Measurements from ENCODE around the gene PHKG2.

PHKG2 gene

GRCh38 chr16:30758988-30759491, 10.8 kb downstream of the PHKG2 start:
- DNase-seq = no peak

DNA sequence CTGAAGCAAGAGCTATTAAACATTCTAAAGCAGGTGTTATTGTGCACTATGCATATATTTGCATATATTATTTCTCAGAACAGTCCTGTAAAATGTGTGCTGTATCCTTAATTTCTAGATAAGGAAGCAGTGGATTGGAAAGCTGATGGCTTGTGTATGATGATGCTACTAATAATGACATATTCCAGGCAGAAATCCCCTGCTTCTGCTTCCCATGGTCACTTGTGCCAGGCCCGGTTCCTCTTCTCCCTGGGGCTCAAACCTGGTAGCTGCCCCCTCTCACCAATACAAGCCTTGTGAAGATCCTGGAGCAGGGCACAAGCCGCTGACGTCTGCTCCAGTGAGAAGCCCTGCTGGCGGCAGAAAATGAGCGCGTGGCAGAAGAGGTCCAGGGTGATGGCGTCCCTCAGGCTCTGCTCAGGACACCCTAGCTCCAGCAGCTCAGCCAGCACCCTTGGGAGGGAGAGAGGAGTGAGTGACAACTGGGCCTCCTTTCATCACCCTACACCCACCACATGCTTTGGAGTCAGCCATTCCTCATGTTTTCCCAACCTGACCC, 11.9 kb downstream of the PHKG2 start:
- DNase-seq = no peak

GRCh38 chr16:30760577-30761426, 12.6 kb downstream of the PHKG2 start:
- DNase-seq = no peak

DNA sequence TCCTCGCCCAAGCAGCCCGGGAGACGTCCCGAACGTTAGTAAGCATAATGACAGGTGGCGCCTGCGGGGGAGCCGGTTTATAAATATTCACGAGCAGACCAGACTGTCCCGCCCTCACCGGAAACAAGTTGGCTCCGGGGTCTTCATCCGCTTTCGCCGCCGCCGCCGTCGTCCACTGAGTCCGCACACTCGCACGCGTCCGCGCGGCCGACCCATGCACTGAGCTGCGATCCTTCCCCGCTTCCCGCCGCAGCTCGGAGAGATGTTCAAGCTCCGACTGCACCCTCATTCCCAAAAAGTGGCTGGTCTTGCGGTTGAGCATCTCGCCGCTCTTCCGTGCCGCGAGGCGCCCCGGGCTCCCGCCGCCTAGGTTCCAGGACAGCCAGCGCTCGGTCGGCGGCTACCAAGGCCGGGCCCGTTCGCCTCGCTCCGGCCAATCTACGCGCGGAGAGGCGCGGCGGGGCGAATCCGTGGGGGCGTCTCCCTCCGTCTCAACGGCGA, 13.3 kb downstream of the PHKG2 start:
- DNase-seq = no peak

GRCh38 chr16:30761928-30762902, 14.0 kb downstream of the PHKG2 start, which contains the start of the genes CFAP119 and RNF40:
CFAP119 (minus strand) TSS chr16:30762062; CDS start chr16:30761748, 314 bp downstream.
RNF40 (plus strand) TSS chr16:30762322; CDS start chr16:30762546, 224 bp downstream.
- DNase-seq = peak; percentile 94

GRCh38 chr16:30762991-30763725, 14.9 kb downstream of the PHKG2 start:
- DNase-seq = no peak

DNA sequence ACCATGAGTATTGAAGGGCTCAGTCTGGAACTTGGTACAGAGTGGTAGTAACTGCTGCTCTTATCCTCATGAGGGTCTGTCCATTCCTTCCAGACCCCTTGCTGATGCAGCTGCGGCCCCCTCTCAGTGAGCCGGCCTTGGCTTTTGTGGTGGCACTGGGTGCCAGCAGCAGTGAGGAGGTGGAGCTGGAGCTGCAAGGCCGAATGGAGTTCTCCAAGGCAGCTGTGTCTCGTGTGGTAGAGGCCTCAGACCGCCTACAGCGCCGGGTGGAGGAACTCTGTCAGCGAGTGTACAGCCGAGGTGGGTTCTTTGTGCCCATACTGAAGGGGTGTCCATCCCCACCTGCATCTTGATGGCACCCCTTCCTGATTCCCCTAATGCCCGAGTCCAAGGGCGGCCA, 15.9 kb downstream of the PHKG2 start:
- no peak for DNase-seq

DNA sequence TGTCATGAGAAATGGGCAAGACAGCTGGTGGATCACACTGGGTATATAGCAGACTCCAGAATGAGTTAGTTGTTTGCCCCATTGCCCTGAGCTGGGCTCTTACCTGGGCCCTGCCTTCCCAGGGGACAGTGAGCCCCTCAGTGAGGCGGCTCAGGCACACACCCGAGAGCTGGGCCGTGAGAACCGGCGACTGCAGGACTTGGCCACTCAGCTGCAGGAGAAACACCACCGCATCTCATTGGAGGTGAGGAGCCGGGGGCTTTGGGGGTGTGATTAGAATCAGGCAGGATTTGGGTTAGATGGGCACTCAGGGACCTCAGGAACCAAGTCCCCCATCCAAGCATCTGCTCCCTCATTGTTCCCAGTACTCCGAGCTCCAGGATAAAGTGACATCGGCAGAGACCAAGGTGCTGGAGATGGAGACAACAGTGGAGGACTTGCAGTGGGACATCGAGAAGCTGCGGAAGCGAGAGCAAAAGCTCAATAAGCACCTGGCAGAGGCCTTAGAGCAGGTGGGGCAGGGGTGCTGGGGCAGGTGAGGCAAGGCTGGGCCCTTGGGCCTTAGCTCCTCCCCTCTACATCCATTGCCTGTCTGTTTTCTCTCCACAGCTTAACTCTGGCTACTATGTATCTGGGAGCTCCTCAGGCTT, 16.7 kb downstream of the PHKG2 start:
- no peak for DNase-seq

- DNase-seq = no peak
These were observed 18.1 kb downstream of the PHKG2 start for GRCh38 chr16:30766206-30766932.

- DNase-seq = no peak
These were observed 18.7 kb downstream of the PHKG2 start for GRCh38 chr16:30766933-30767284.

- no peak for DNase-seq
These were observed 19.7 kb downstream of the PHKG2 start for GRCh38 chr16:30767767-30768465.

DNA sequence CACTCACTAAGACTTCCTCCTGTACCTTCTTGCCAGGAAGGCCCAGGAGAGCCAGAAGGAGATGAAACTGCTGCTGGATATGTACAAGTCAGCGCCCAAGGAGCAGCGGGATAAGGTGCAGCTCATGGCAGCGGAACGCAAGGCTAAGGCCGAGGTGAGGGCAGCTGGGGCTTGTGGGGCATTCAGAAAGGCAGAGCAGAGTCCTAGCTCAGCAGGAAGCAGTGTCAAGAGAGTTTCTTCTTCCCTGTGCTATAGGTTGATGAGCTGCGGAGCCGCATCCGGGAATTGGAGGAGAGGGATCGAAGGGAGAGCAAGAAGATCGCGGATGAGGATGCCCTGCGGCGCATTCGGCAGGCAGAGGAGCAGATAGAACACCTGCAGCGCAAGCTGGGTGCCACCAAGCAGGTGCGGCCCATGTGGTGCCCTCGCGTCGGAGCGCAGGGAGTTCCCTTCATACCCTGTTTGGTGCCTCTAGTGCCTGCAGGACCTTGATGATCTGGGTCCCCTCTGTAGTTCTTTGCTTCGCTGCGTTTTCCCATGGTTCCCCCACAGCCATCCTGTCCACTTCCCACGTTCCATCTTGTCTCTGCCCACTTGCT, 20.5 kb downstream of the PHKG2 start:
- no peak for DNase-seq

DNA sequence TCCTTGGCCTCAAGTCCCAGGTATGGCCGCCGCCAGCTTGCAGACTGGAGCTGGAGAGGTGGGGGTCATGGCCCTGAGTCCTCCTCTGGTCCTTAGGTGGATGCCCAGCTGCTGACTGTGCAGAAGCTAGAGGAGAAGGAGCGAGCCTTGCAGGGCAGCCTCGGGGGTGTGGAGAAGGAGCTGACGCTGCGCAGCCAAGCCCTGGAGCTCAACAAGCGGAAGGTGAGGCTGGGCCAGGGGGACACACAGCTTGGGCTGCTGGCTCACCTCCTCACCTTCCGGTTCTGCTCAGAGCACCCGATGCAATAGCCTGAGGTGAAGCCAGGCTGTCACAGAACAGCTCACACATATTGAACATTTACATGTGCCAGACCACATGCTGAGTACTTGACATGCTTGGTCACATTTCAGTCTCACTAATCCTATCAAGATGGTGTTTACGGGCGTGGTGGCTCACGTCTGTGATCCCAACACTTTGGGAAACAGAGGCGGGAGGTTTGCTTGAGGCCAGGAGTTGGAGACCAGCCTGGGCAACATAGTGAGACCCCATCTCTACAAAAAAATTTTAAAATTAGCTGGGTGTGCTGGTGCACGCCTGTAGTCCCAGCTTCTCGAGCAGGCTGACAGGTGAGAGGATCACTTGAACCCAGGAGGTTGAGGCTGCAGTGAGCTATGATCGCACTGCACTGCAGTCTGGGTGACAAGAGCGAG, 21.3 kb downstream of the PHKG2 start:
- DNase-seq = no peak

- no peak for DNase-seq
These were observed 23.5 kb downstream of the PHKG2 start for GRCh38 chr16:30771726-30772125.

DNA sequence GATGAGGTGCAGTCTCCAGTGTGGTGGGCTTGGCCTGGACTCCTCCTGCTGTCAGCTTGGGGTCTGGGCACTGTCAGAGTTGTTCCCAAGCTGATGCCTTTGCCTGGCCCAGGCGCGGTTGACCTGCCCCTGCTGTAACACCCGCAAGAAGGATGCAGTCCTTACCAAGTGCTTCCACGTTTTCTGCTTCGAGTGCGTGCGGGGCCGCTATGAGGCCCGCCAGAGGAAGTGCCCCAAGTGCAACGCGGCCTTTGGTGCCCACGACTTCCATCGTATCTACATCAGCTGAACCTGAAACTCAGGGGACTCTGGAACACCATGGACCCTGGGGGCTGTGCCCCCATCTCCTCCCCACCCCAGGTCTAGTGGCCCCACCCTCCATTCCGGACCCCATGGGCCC, 25.6 kb downstream of the PHKG2 start:
- DNase-seq = no peak

- no peak for DNase-seq
These were observed 26.3 kb downstream of the PHKG2 start for GRCh38 chr16:30774367-30775130.

DNA sequence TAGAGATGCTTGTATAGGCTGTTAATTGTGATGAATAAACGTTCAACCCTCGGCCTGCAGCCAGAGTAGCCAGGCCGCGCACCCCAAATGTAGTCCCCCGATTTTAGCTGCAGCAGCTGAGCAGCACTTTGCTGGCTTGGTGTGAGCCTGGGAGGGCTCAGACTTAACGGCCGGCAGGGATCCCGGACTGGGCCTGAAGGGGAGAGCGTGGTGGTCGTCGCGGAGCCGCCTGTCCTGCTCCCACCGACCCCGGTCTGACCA, 26.8 kb downstream of the PHKG2 start:
- no peak for DNase-seq

GRCh38 chr16:30775392-30776188, 27.4 kb downstream of the PHKG2 start:
- DNase-seq = no peak
